Jurkat, Clone E6-1 (cell line): ENCODE data around the gene ASB16. TPM values are rescaled to one million over a fixed set of nuclear protein-coding genes. Genes with fewer than 3 reads are reported as not detected.
"Not testable (repeated sequence)": the region's sequence is repeated elsewhere in the genome, so short reads cannot be mapped to it uniquely, and the experiment has no call there.

Source experiments
- DNase-seq: peaks from one replicate; pipeline ENCODE4 v3.0.0-alpha.2; 2011; ENCODE audit warnings: low read depth, low spot score
- H3K4me3 ChIP-seq: 2 replicates; pipeline ENCODE4 v1.5.1; 2011; ENCODE audit warnings: mild to moderate bottlenecking, low read length, control low read depth, moderate library complexity
- polyA plus RNA-seq: library from polyadenylated mRNA; unstranded; fragments of >200 nt; gene quantifications from one replicate; pipeline ENCODE4 v1.2.1, GENCODE V29; 2012; ENCODE audit warnings: missing spikeins; ENCODE audit not compliant: insufficient read length, insufficient read depth

The ASB16 gene, protein sequence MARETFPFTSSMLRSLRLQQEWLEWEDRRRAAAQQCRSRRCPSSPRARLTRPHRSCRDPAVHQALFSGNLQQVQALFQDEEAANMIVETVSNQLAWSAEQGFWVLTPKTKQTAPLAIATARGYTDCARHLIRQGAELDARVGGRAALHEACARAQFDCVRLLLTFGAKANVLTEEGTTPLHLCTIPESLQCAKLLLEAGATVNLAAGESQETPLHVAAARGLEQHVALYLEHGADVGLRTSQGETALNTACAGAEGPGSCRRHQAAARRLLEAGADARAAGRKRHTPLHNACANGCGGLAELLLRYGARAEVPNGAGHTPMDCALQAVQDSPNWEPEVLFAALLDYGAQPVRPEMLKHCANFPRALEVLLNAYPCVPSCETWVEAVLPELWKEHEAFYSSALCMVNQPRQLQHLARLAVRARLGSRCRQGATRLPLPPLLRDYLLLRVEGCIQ
- polyA plus RNA-seq = 3.0 TPM

DNA sequence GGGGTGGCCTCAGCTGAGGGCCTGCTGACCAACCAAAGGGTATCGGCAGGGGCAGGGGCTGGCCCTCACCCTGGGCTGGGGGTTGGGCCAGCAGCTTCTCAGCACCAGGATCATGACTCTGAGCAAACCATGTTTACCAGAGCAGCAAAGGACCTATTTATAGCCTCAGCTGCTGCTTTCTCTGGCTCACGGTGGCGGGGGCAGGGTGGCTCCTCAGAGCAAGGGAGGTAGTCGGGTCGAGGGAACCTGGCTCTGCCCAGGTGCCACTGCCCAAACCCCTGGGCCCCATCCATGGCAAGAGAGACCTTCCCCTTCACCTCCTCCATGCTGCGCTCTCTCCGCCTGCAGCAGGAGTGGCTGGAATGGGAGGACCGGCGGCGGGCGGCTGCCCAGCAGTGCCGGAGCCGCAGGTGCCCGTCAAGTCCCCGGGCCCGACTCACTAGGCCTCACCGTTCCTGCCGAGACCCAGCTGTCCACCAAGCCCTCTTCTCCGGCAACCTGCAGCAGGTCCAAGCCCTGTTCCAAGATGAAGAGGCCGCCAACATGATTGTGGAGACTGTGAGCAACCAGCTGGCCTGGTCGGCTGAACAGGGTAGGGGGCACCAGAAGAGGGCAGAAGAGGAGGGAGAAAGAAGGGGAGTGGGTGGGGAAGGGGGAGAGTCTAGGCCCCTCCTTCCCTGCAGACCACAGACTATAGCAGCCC is at the start of gene ASB16:
TSS of gene ASB16 (plus strand) at position 206 of the 703 bp plus-strand sequence. CDS start at position 292, 86 bp downstream.
- H3K4me3 ChIP-seq = no peak within 1 kb of the TSS

GRCh38 chr17:44120851-44121605 is 49.5 kb upstream of the ASB16 start:
- H3K4me3 ChIP-seq = no peak overlapping the region
- no peak for DNase-seq

More for the DNA sequence above, at the start of gene ASB16:
- no peak for DNase-seq

- peak overlapping the region; percentile 65 for H3K4me3 ChIP-seq
- DNase-seq = no peak
Measured at GRCh38 chr17:44121997-44122815, 48.3 kb upstream of the ASB16 start.

- H3K4me3 ChIP-seq = peak overlapping the region; percentile 65
- DNase-seq = no peak
Measured at GRCh38 chr17:44122816-44123355, 47.6 kb upstream of the ASB16 start.

- H3K4me3 ChIP-seq = peak within 1 kb of the TSS; percentile 73
- DNase-seq = peak; percentile 89
Measured at GRCh38 chr17:44123356-44124117, 47.0 kb upstream of the ASB16 start, which contains the start of gene HDAC5. HDAC5 (minus strand) TSS chr17:44123641; CDS start chr17:44117515, 6,126 bp downstream.

DNA sequence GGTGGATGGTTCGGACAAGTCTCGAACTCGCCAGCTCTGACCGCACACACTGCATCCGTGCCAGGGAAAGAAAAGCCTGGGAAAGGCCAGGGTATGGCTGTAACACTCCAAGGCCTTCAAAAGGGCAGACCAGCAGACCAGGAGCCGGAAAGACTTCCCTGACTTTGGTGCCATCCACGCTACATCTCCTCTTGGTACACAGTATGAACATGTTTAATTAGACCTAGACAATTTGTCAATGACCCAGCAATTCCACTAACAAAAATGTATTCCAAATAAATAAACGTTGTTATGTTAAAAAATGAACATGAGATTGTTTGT is 46.4 kb upstream of the ASB16 start:
- H3K4me3 ChIP-seq = peak overlapping the region; percentile 73
- DNase-seq = no peak

- no peak for DNase-seq
- no peak overlapping the region for H3K4me3 ChIP-seq
Measured at GRCh38 chr17:44128383-44128782, 42.1 kb upstream of the ASB16 start.

DNA sequence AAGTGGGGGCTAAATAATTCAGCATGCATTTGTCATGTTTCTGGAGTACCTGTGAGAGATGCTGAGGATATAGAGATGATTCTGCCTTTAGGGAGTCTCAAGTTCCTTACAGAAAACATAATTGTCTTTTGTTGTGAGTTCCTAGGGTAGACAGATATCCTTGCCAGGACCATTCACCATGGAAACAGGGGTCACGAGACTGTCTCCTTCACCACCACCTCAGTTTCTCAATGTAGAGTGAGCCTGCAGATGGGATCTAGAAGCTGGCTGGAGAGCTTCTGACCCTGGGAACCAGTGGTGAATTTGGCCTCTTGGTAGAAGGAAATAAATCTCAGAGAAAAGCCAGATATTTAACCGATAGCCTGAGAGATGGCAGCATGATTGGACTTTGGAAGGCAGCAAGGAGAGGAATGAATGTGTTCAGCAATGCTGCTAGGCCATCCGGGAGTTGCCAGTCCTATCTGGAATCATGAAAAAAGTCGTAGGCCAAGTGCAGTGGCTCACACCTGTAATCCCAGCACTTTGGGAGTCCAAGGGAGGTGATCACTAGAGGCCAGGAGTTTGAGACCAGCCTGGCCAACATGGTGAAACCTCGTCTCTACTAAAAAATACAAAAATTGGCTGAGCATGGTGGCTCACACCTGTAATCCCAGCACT is 39.7 kb upstream of the ASB16 start:
- no peak for DNase-seq
- no peak overlapping the region for H3K4me3 ChIP-seq

- not testable (repeated sequence) for DNase-seq, H3K4me3 ChIP-seq
Measured at GRCh38 chr17:44131372-44131771, 39.1 kb upstream of the ASB16 start.

DNA sequence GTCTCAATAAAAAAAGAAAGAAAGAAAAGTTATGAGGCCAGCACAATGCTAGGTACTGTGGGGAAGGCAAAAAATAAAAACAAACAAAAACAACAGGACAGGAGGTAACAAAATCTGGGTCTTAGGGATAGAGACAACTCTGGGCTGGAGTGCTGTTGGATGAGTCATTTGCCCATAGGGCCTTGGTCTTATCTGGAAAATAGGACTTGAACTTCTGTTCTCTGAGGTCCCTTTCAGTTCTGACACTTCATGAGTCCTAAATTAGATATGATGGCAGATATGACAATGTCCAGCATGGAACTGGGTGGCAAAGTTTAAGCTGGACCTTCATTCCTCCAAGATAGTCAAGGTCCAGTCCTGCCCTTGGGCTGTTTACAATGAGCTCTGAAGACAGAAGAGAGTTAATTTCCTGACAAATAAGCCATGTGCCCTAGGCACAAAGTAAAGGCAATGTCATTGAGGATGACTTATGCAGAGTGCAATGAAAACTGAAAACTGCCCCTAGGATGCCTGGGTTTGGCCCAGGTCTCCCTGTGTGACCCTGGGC is 38.2 kb upstream of the ASB16 start:
- no peak for DNase-seq

GRCh38 chr17:44133918-44134476 is 36.5 kb upstream of the ASB16 start:
- no peak for DNase-seq
- no peak overlapping the region for H3K4me3 ChIP-seq

More for the DNA sequence above, 38.2 kb upstream of the ASB16 start:
- H3K4me3 ChIP-seq = no peak overlapping the region

- no peak overlapping the region for H3K4me3 ChIP-seq
- DNase-seq = no peak
Measured at GRCh38 chr17:44134752-44135568, 35.5 kb upstream of the ASB16 start.

GRCh38 chr17:44137891-44138709 is 32.4 kb upstream of the ASB16 start:
- no peak for DNase-seq
- H3K4me3 ChIP-seq = no peak overlapping the region

- H3K4me3 ChIP-seq, DNase-seq: not testable (repeated sequence)
Measured at GRCh38 chr17:44143921-44144320, 26.6 kb upstream of the ASB16 start.
